ENCODE results near the gene GAREM1. TPM values are rescaled to one million over a fixed set of nuclear protein-coding genes. Genes with fewer than 3 reads are reported as not detected.

Gene GAREM1
- total RNA-seq, 2 experiments from 2014 or later = not detected

GRCh38 chr18:32318581-32318980, 152.1 kb downstream of the GAREM1 start:
- peaks cover 7% of the 10 kb centered on the region for H3K27me3 Mint-ChIP-seq
- no peak for DNase-seq
- H3K9me3 Mint-ChIP-seq = no peaks in the 10 kb centered on the region
- no peaks in the 10 kb centered on the region for H3K4me1 Mint-ChIP-seq
- H3K36me3 Mint-ChIP-seq = no peaks in the 10 kb centered on the region
- H3K27ac Mint-ChIP-seq = no peak overlapping the region
- H3K4me3 Mint-ChIP-seq = no peak overlapping the region

GRCh38 chr18:32317651-32318050, 153.0 kb downstream of the GAREM1 start:
- no peak for DNase-seq
- H3K27me3 Mint-ChIP-seq = peaks cover 7% of the 10 kb centered on the region
- H3K4me1 Mint-ChIP-seq = no peaks in the 10 kb centered on the region
- H3K27ac Mint-ChIP-seq = no peak overlapping the region
- no peaks in the 10 kb centered on the region for H3K36me3 Mint-ChIP-seq
- no peaks in the 10 kb centered on the region for H3K9me3 Mint-ChIP-seq
- no peak overlapping the region for H3K4me3 Mint-ChIP-seq

- H3K4me1 Mint-ChIP-seq = no peaks in the 10 kb centered on the region
- H3K4me3 Mint-ChIP-seq = no peak overlapping the region
- no peak for DNase-seq
- no peak overlapping the region for H3K27ac Mint-ChIP-seq
- no peaks in the 10 kb centered on the region for H3K9me3 Mint-ChIP-seq
- H3K36me3 Mint-ChIP-seq = no peaks in the 10 kb centered on the region
- H3K27me3 Mint-ChIP-seq = peaks cover 7% of the 10 kb centered on the region
Observed at GRCh38 chr18:32315881-32316280, 154.8 kb downstream of the GAREM1 start.

- H3K4me3 Mint-ChIP-seq = no peak overlapping the region
- no peak overlapping the region for H3K27ac Mint-ChIP-seq
- H3K36me3 Mint-ChIP-seq = no peaks in the 10 kb centered on the region
- peaks cover under 1% of the 10 kb centered on the region for H3K27me3 Mint-ChIP-seq
- no peaks in the 10 kb centered on the region for H3K4me1 Mint-ChIP-seq
- H3K9me3 Mint-ChIP-seq = no peaks in the 10 kb centered on the region
- DNase-seq = no peak
Observed at GRCh38 chr18:32310774-32311173, 159.9 kb downstream of the GAREM1 start.

GRCh38 chr18:32310101-32310500, 160.6 kb downstream of the GAREM1 start:
- H3K36me3 Mint-ChIP-seq = no peaks in the 10 kb centered on the region

GRCh38 chr18:32308493-32309120, 162.1 kb downstream of the GAREM1 start:
- no peak overlapping the region for H3K4me3 Mint-ChIP-seq
- H3K4me1 Mint-ChIP-seq = no peaks in the 10 kb centered on the region
- no peaks in the 10 kb centered on the region for H3K9me3 Mint-ChIP-seq
- H3K27ac Mint-ChIP-seq = no peak overlapping the region
- no peaks in the 10 kb centered on the region for H3K27me3 Mint-ChIP-seq
- no peaks in the 10 kb centered on the region for H3K36me3 Mint-ChIP-seq
- no peak for DNase-seq

More at GRCh38 chr18:32310101-32310500, 160.6 kb downstream of the GAREM1 start:
- no peaks in the 10 kb centered on the region for H3K4me1 Mint-ChIP-seq
- H3K27ac Mint-ChIP-seq = no peak overlapping the region
- H3K4me3 Mint-ChIP-seq = no peak overlapping the region
- no peak for DNase-seq
- no peaks in the 10 kb centered on the region for H3K9me3 Mint-ChIP-seq
- H3K27me3 Mint-ChIP-seq = no peaks in the 10 kb centered on the region

GRCh38 chr18:32303400-32303799, 167.3 kb downstream of the GAREM1 start:
- peaks cover 10% of the 10 kb centered on the region for H3K27me3 Mint-ChIP-seq
- no peak overlapping the region for H3K27ac Mint-ChIP-seq
- no peaks in the 10 kb centered on the region for H3K9me3 Mint-ChIP-seq
- H3K4me3 Mint-ChIP-seq = no peak overlapping the region
- H3K36me3 Mint-ChIP-seq = no peaks in the 10 kb centered on the region
- no peaks in the 10 kb centered on the region for H3K4me1 Mint-ChIP-seq
- no peak for DNase-seq

- no peaks in the 10 kb centered on the region for H3K9me3 Mint-ChIP-seq
- no peak overlapping the region for H3K27ac Mint-ChIP-seq
- no peak for DNase-seq
- H3K4me3 Mint-ChIP-seq = no peak overlapping the region
- H3K36me3 Mint-ChIP-seq = no peaks in the 10 kb centered on the region
- no peaks in the 10 kb centered on the region for H3K4me1 Mint-ChIP-seq
- H3K27me3 Mint-ChIP-seq = peaks cover 15% of the 10 kb centered on the region
Observed at GRCh38 chr18:32302806-32303205, 167.9 kb downstream of the GAREM1 start.

- no peak overlapping the region for H3K4me3 Mint-ChIP-seq
- DNase-seq = no peak
- H3K9me3 Mint-ChIP-seq = no peaks in the 10 kb centered on the region
- H3K27me3 Mint-ChIP-seq = peaks cover 16% of the 10 kb centered on the region
- H3K4me1 Mint-ChIP-seq = no peaks in the 10 kb centered on the region
- no peaks in the 10 kb centered on the region for H3K36me3 Mint-ChIP-seq
- H3K27ac Mint-ChIP-seq = no peak overlapping the region
Observed at GRCh38 chr18:32301976-32302743, 168.5 kb downstream of the GAREM1 start.

GRCh38 chr18:32301361-32301760, 169.3 kb downstream of the GAREM1 start:
- Mint-ChIP-seq H3K36me3 (no peaks in the 10 kb centered on the region), H3K4me1 (no peaks in the 10 kb centered on the region), H3K27me3 (peaks cover 16% of the 10 kb centered on the region), H3K4me3 (no peak overlapping the region), H3K9me3 (no peaks in the 10 kb centered on the region), H3K27ac (no peak overlapping the region)
- DNase-seq = no peak

GRCh38 chr18:32300914-32301313, 169.8 kb downstream of the GAREM1 start:
- Mint-ChIP-seq H3K4me3 (no peak overlapping the region), H3K27ac (no peak overlapping the region), H3K9me3 (no peaks in the 10 kb centered on the region), H3K36me3 (no peaks in the 10 kb centered on the region), H3K4me1 (no peaks in the 10 kb centered on the region), H3K27me3 (peaks cover 16% of the 10 kb centered on the region)
- DNase-seq = no peak

GRCh38 chr18:32299484-32299883, 171.2 kb downstream of the GAREM1 start:
- H3K9me3 Mint-ChIP-seq = no peaks in the 10 kb centered on the region
- H3K4me1 Mint-ChIP-seq = no peaks in the 10 kb centered on the region
- no peak overlapping the region for H3K4me3 Mint-ChIP-seq
- DNase-seq = no peak
- H3K27ac Mint-ChIP-seq = no peak overlapping the region
- peaks cover 16% of the 10 kb centered on the region for H3K27me3 Mint-ChIP-seq
- no peaks in the 10 kb centered on the region for H3K36me3 Mint-ChIP-seq

- Mint-ChIP-seq H3K27me3 (peaks cover 17% of the 10 kb centered on the region), H3K9me3 (no peaks in the 10 kb centered on the region), H3K4me1 (no peaks in the 10 kb centered on the region), H3K27ac (no peak overlapping the region), H3K36me3 (no peaks in the 10 kb centered on the region), H3K4me3 (no peak overlapping the region)
- no peak for DNase-seq
Observed at GRCh38 chr18:32298171-32298667, 172.5 kb downstream of the GAREM1 start.

GRCh38 chr18:32297579-32298170, 173.0 kb downstream of the GAREM1 start:
- no peaks in the 10 kb centered on the region for H3K9me3 Mint-ChIP-seq
- peaks cover 22% of the 10 kb centered on the region for H3K27me3 Mint-ChIP-seq
- H3K4me3 Mint-ChIP-seq = no peak overlapping the region
- no peaks in the 10 kb centered on the region for H3K36me3 Mint-ChIP-seq
- no peak overlapping the region for H3K27ac Mint-ChIP-seq
- no peaks in the 10 kb centered on the region for H3K4me1 Mint-ChIP-seq
- no peak for DNase-seq

- DNase-seq = no peak
- peaks cover 20% of the 10 kb centered on the region for H3K27me3 Mint-ChIP-seq
- no peaks in the 10 kb centered on the region for H3K9me3 Mint-ChIP-seq
- H3K4me3 Mint-ChIP-seq = no peak overlapping the region
- H3K36me3 Mint-ChIP-seq = no peaks in the 10 kb centered on the region
- no peaks in the 10 kb centered on the region for H3K4me1 Mint-ChIP-seq
- H3K27ac Mint-ChIP-seq = no peak overlapping the region
Observed at GRCh38 chr18:32296851-32297250, 173.8 kb downstream of the GAREM1 start.

All from activated naive CD8-positive, alpha-beta T cell treated with anti-CD3 and anti-CD28 coated beads for 36 hours (primary cell).